ENCODE measurements around the gene C12orf60. TPM values are rescaled to one million over a fixed set of nuclear protein-coding genes. Genes with fewer than 3 reads are reported as not detected.
"Not testable (repeated sequence)": the region's sequence is repeated elsewhere in the genome, so short reads cannot be mapped to it uniquely, and the experiment has no call there.

Gene C12orf60
- total RNA-seq = 0.17 TPM
- long read RNA-seq, partial matches to known transcripts = 0 of 2 reads
- long read RNA-seq, other reads (novel, unspliced or antisense) = 0 of 2 reads

GRCh38 chr12:14803011-14803829, at the start of gene C12orf60, which contains the start of gene WBP11:
C12orf60 (plus strand) TSS chr12:14803670; CDS start chr12:14822936, 19,266 bp downstream.
WBP11 (minus strand) TSS chr12:14803478; CDS start chr12:14801383, 2,095 bp downstream.
- Histone ChIP-seq H3K4me1 (peaks cover 18% of the 10 kb centered on the region), H3K4me3 (peak within 1 kb of the TSS; percentile 96), H3K9me3 (no peaks in the 10 kb centered on the region), H3K36me3 (peaks cover 17% of the 10 kb centered on the region), H3K27ac (peak within 1 kb of the TSS; percentile 96), H3K27me3 (no peaks in the 10 kb centered on the region)
- DNase-seq (peak; percentile 93), ATAC-seq (peak; percentile 100)
- TF ChIP-seq CTCF (IDR thresholded peaks at IDR 0.05) = no peak
- intact Hi-C loops (cut with DNase I) = no loop called here

- Histone ChIP-seq H3K27ac (no peak overlapping the region), H3K4me1 (no peaks in the 10 kb centered on the region), H3K9me3 (no peaks in the 10 kb centered on the region), H3K4me3 (no peak overlapping the region), H3K27me3 (no peaks in the 10 kb centered on the region), H3K36me3 (no peaks in the 10 kb centered on the region)
- intact Hi-C loops (cut with DNase I) = no loop called here
- ATAC-seq = peak; percentile 42
- TF ChIP-seq CTCF (IDR thresholded peaks at IDR 0.05) = peak; percentile 40
- DNase-seq = no peak
Measured at GRCh38 chr12:14756334-14757143, 46.9 kb upstream of the C12orf60 start.

GRCh38 chr12:14759711-14760280, 43.7 kb upstream of the C12orf60 start:
- intact Hi-C loops (cut with DNase I); H3K36me3 ChIP-seq; H3K27ac ChIP-seq; DNase-seq; H3K9me3 ChIP-seq; H3K4me3 ChIP-seq; ATAC-seq; H3K27me3 ChIP-seq; H3K4me1 ChIP-seq: not testable (repeated sequence)

- Histone ChIP-seq H3K36me3 (no peaks in the 10 kb centered on the region), H3K4me1 (peaks cover 7% of the 10 kb centered on the region), H3K4me3 (no peak overlapping the region), H3K27ac (no peak overlapping the region), H3K9me3 (no peaks in the 10 kb centered on the region), H3K27me3 (no peaks in the 10 kb centered on the region)
- no peak for DNase-seq
- TF ChIP-seq CTCF (IDR thresholded peaks at IDR 0.05) = no peak
- intact Hi-C loops (cut with DNase I) = no loop called here
- ATAC-seq = no peak
Measured at GRCh38 chr12:14765398-14765797, 38.1 kb upstream of the C12orf60 start.

GRCh38 chr12:14766020-14766419, 37.5 kb upstream of the C12orf60 start:
- H3K4me3 ChIP-seq; intact Hi-C loops (cut with DNase I); DNase-seq; H3K9me3 ChIP-seq; H3K4me1 ChIP-seq; ATAC-seq; H3K36me3 ChIP-seq; H3K27me3 ChIP-seq; H3K27ac ChIP-seq: not testable (repeated sequence)

- Histone ChIP-seq H3K36me3 (no peaks in the 10 kb centered on the region), H3K9me3 (no peaks in the 10 kb centered on the region), H3K27me3 (no peaks in the 10 kb centered on the region), H3K4me1 (peaks cover 12% of the 10 kb centered on the region), H3K4me3 (no peak overlapping the region), H3K27ac (no peak overlapping the region)
- TF ChIP-seq CTCF (IDR thresholded peaks at IDR 0.05) = no peak
- intact Hi-C loops (cut with DNase I) = no loop called here
- ATAC-seq (no peak), DNase-seq (no peak)
Measured at GRCh38 chr12:14766649-14767215, 36.7 kb upstream of the C12orf60 start.

Data from upper lobe of right lung (tissue), 1 donor.